NOMO-1 treated with DMSO at 0.1 percent for 48 hours (cell line): Measurements from ENCODE around the gene RRAS2.
"Not testable (repeated sequence)": the region's sequence is repeated elsewhere in the genome, so short reads cannot be mapped to it uniquely, and the experiment has no call there.

Experiments
- DNase-seq: peaks from one replicate; lab custom pipeline; 2025; ENCODE audit not compliant: unreplicated experiment; lab: John Stamatoyannopoulos, UW

Gene RRAS2

GRCh38 chr11:14372011-14372410 lies 13.0 kb upstream of the RRAS2 start:
- DNase-seq = no peak

GRCh38 chr11:14371249-14371648 lies 12.3 kb upstream of the RRAS2 start:
- DNase-seq = no peak

GRCh38 chr11:14370496-14370895 lies 11.5 kb upstream of the RRAS2 start:
- DNase-seq = no peak

- no peak for DNase-seq
Observed at GRCh38 chr11:14369598-14369997, 10.6 kb upstream of the RRAS2 start.

- no peak for DNase-seq
Observed at GRCh38 chr11:14366936-14367335, 8.0 kb upstream of the RRAS2 start.

- DNase-seq = no peak
Observed at GRCh38 chr11:14364322-14364721, 5.3 kb upstream of the RRAS2 start.

- no peak for DNase-seq
Observed at GRCh38 chr11:14362611-14363010, 3.6 kb upstream of the RRAS2 start.

- DNase-seq = no peak
Observed at GRCh38 chr11:14361951-14362350, 3.0 kb upstream of the RRAS2 start.

GRCh38 chr11:14360976-14361375 lies 2.0 kb upstream of the RRAS2 start:
- DNase-seq = no peak

GRCh38 chr11:14359501-14360031 lies 583 bp upstream of the RRAS2 start:
- no peak for DNase-seq

GRCh38 chr11:14357881-14358728 lies 878 bp downstream of the RRAS2 start:
- peak; percentile 7 for DNase-seq

- no peak for DNase-seq
Observed at GRCh38 chr11:14356342-14356741, 2.6 kb downstream of the RRAS2 start.

GRCh38 chr11:14354604-14355003 lies 4.4 kb downstream of the RRAS2 start:
- DNase-seq = not testable (repeated sequence)

- DNase-seq = no peak
Observed at GRCh38 chr11:14350716-14351238, 8.2 kb downstream of the RRAS2 start.

- no peak for DNase-seq
Observed at GRCh38 chr11:14350215-14350614, 8.8 kb downstream of the RRAS2 start.

- no peak for DNase-seq
Observed at GRCh38 chr11:14347991-14348390, 11.0 kb downstream of the RRAS2 start.

- no peak for DNase-seq
Observed at GRCh38 chr11:14347494-14347893, 11.5 kb downstream of the RRAS2 start.

- no peak for DNase-seq
Observed at GRCh38 chr11:14346303-14346955, 12.6 kb downstream of the RRAS2 start.

GRCh38 chr11:14345668-14346067 lies 13.3 kb downstream of the RRAS2 start:
- DNase-seq = no peak

GRCh38 chr11:14345016-14345415 lies 14.0 kb downstream of the RRAS2 start:
- not testable (repeated sequence) for DNase-seq

GRCh38 chr11:14342906-14343305 lies 16.1 kb downstream of the RRAS2 start:
- DNase-seq = no peak

- DNase-seq = no peak
Observed at GRCh38 chr11:14341968-14342367, 17.0 kb downstream of the RRAS2 start.
